Transverse colon (tissue), 4 donors: Measurements from ENCODE around the gene CAND1. TPM values are rescaled to one million over a fixed set of nuclear protein-coding genes. Genes with fewer than 3 reads are reported as not detected.

Source experiments
- DNase-seq: peaks from one replicate; pipeline ENCODE4 v3.0.0-alpha.2; 2019
- H3K27ac ChIP-seq, 4 donors: fragments of 200-600 bp; sonication (generic); 2 replicates each; pipeline ENCODE4 v1.5.1; 2016 to 2018; ENCODE audit warnings: inconsistent platforms in 4 of 4
- H3K27me3 ChIP-seq: fragments of 200-600 bp; sonication (generic); 2 replicates; pipeline ENCODE4 v1.5.1; 2017; ENCODE audit warnings: inconsistent platforms
- H3K36me3 ChIP-seq, 4 donors: fragments of 200-600 bp; sonication (generic); 2 replicates each; pipeline ENCODE4 v1.5.1; 2017 to 2019; ENCODE audit warnings: inconsistent platforms in 4 of 4
- H3K4me1 ChIP-seq, 4 donors: fragments of 200-600 bp; sonication (generic); 2 replicates each; pipeline ENCODE4 v1.5.1; 2017 to 2020; ENCODE audit warnings: inconsistent platforms in 4 of 4
- H3K4me3 ChIP-seq, 4 donors: fragments of 200-600 bp; sonication (generic); 1 replicate in 1 of 4; 2 replicates in 3 of 4; pipeline versions ENCODE4 v1.5.1 to v1.6.1; 2017 to 2019; ENCODE audit warnings: inconsistent platforms in 4 of 4
- H3K9me3 ChIP-seq, 2 donors: fragments of 200-600 bp; sonication (generic); 2 replicates each; pipeline ENCODE4 v1.5.1; 2017 to 2019; ENCODE audit warnings: inconsistent platforms in 2 of 2
- CTCF ChIP-seq, 5 experiments: fragments of 200-600 bp in 3 of 5; fragments of 450-650 bp in 2 of 5; sonication (generic) in 3 of 5; IDR thresholded peaks; 1 replicate in 2 of 5; 2 replicates in 3 of 5; pipeline ENCODE4 v1.5.1; 2016 to 2017; ENCODE audit warnings: antibody characterized with exemption in 5 of 5, inconsistent platforms in 3 of 5, mild to moderate bottlenecking in 2 of 5, moderate library complexity in 1 of 5
- EP300 ChIP-seq: sonication (generic); formaldehyde crosslinking; IDR thresholded peaks from one replicate; pipeline ENCODE4 v1.6.1; 2017; ENCODE audit warnings: antibody characterized with exemption, low read depth
- POLR2A ChIP-seq: fragments of 450-650 bp; IDR thresholded peaks from one replicate; pipeline ENCODE4 v1.6.1; 2016; ENCODE audit warnings: antibody characterized with exemption, mild to moderate bottlenecking, moderate library complexity
- POLR2AphosphoS5 ChIP-seq, 3 donors: sonication (generic); formaldehyde crosslinking; IDR thresholded peaks; one replicate each; pipeline ENCODE4 v1.6.1; 2016; ENCODE audit warnings: antibody characterized with exemption in 3 of 3
- WGBS, 2 donors: methylation state at CpG; one replicate each; pipeline ENCODE4 v1.1.5; 2018; ENCODE audit warnings: low coverage in 1 of 2; 5-methylcytosine and 5-hydroxymethylcytosine counted together
- in situ Hi-C, 4 donors: fragments of 200-750 bp; cut with MboI; loops; one replicate each; pipeline versions ENCODE4 v1.15.0 to v1.15.1; 2017; ENCODE audit warnings: low sequenced_read_pairs in 3 of 4, low pct_ligation_motif_present in 1 of 4, low pct_unique_long_range_greater_than_20kb in 1 of 4
- intact Hi-C: fragments of 100-400 bp; cut with DNase I; formaldehyde crosslinking; loops from one replicate; pipeline ENCODE4 v1.15.1; 2023; ENCODE audit warnings: low total_unique reads
- total RNA-seq, 4 donors: library from RNA; depleted of rRNA; stranded (reverse); fragments of >200 nt; gene quantifications; one replicate each; pipeline ENCODE4 v1.1.0, GENCODE V29; 2016

Gene CAND1
- total RNA-seq, 4 donors from 2014 or later, result 58.4 to 99.2 (median 83.0) TPM

- Histone ChIP-seq H3K9me3 (no peaks in the 10 kb centered on the region), H3K4me1 (no peaks in the 10 kb centered on the region), H3K4me3 (no peak overlapping the region), H3K27ac (no peak overlapping the region), H3K36me3 (no peaks in the 10 kb centered on the region), H3K27me3 (no peaks in the 10 kb centered on the region)
- TF ChIP-seq EP300 (no peak), POLR2A (no peak), CTCF (IDR thresholded peaks at IDR 0.05) (no peak), POLR2AphosphoS5 (IDR thresholded peaks at IDR 0.05) (no peak)
- 95% methylated on average over 3 of the region's 3 CpGs; no CpG with 5 or more reads in 1 of the 2 donors for WGBS, 2 donors
- intact Hi-C loops, result no loop called here
- in situ Hi-C loops, result no loop called here
- DNase-seq, result no peak
These were observed 53.8 kb downstream of the CAND1 start for GRCh38 chr12:67323007-67323406.

GRCh38 chr12:67326637-67327036 is 57.5 kb downstream of the CAND1 start:
- no peaks in the 10 kb centered on the region for H3K27me3 ChIP-seq
- no peaks in the 10 kb centered on the region for H3K36me3 ChIP-seq
- H3K9me3 ChIP-seq, result no peaks in the 10 kb centered on the region
- intact Hi-C loops (no loop called here), in situ Hi-C loops (no loop called here)
- DNase-seq, result no peak
- H3K27ac ChIP-seq, result no peak overlapping the region
- H3K4me1 ChIP-seq, result no peaks in the 10 kb centered on the region
- no peak overlapping the region for H3K4me3 ChIP-seq
- TF ChIP-seq POLR2A (no peak), POLR2AphosphoS5 (IDR thresholded peaks at IDR 0.05) (no peak), CTCF (IDR thresholded peaks at IDR 0.05) (no peak), EP300 (no peak)

- TF ChIP-seq POLR2AphosphoS5 (IDR thresholded peaks at IDR 0.05), result no peak
- TF ChIP-seq CTCF (IDR thresholded peaks at IDR 0.05), result no peak
- no peak for TF ChIP-seq POLR2A
- TF ChIP-seq EP300, result no peak
- in situ Hi-C loops (no loop called here), intact Hi-C loops (no loop called here)
- H3K4me3 ChIP-seq, result no peak overlapping the region
- H3K4me1 ChIP-seq, result no peaks in the 10 kb centered on the region
- no peaks in the 10 kb centered on the region for H3K9me3 ChIP-seq
- DNase-seq, result no peak
- no peaks in the 10 kb centered on the region for H3K36me3 ChIP-seq
- no peak overlapping the region for H3K27ac ChIP-seq
- 74 to 75% methylated on average over 2 of the region's 2 CpGs for WGBS, 2 donors
- no peaks in the 10 kb centered on the region for H3K27me3 ChIP-seq
These were observed 58.3 kb downstream of the CAND1 start for GRCh38 chr12:67327466-67327865.

- no peak for TF ChIP-seq EP300
- no peak for TF ChIP-seq POLR2A
- TF ChIP-seq CTCF (IDR thresholded peaks at IDR 0.05), result no peak
- no peak for TF ChIP-seq POLR2AphosphoS5 (IDR thresholded peaks at IDR 0.05)
- DNase-seq, result no peak
- 74 to 100% methylated on average over 1 of the region's 1 CpG for WGBS, 2 donors
- no peaks in the 10 kb centered on the region for H3K36me3 ChIP-seq
- no peaks in the 10 kb centered on the region for H3K9me3 ChIP-seq
- in situ Hi-C loops, result no loop called here
- H3K27ac ChIP-seq, result no peak overlapping the region
- intact Hi-C loops, result no loop called here
- no peaks in the 10 kb centered on the region for H3K27me3 ChIP-seq
- H3K4me3 ChIP-seq, result no peak overlapping the region
- no peaks in the 10 kb centered on the region for H3K4me1 ChIP-seq
These were observed 62.0 kb downstream of the CAND1 start for GRCh38 chr12:67331123-67331522.
